ENCODE results near the gene ABCA2.

Gene ABCA2

DNA sequence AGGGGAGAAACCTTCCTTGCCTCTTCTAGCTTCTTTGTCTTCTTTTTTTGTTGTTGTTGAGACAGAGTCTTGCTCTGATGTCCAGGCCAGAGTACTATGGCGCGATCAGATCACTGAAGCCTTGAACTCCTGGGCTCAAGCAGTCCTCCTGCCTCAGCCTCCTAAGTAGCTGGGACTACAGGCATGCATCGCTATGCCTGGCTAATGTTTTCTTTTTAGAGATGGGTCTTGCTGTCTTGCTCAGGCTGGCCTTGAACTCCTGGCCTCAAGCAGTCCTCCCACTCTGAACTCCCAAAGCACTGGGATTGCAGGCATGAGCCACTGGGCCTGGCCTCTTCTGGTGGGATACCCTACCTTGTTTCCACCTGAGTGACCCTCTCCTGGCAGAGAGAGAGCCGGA, 39.2 kb downstream of the ABCA2 start:
- H3K9ac ChIP-seq (ENCODE audit: low read length), result no peak overlapping the region

DNA sequence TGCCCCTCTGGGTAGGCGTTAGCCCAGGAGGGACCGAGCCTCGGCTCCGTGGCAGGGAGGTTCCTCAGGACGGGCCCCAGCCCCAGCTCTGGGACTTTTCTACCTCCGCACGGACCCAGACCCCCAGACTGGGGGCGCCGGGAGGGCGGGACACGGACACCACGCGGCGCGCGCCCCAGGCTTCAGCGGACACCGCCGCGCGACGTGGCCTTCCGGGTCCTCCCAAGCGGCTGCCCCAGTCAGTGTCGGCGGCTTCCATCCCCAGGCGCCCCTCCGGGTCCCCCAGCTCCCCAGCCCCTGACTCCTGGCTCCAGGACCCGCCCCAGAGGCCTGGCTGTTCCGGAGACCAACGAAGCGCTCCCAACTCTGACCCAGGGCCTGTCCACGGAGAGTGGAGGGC, 42.2 kb downstream of the ABCA2 start:
- H2AFZ ChIP-seq (ENCODE audit: low read length), result no peak overlapping the region
- TF ChIP-seq EZH2 (IDR thresholded peaks at IDR 0.05; ENCODE audit: borderline replicate concordance, low read length), result no peak
- no peak overlapping the region for H3K9ac ChIP-seq (ENCODE audit: low read length)
- no peaks in the 10 kb centered on the region for H3K9me2 ChIP-seq (ENCODE audit: low read depth, low read length)
- H3K4me3 ChIP-seq (ENCODE audit: low read depth, low read length, poor library complexity, severe bottlenecking), result no peak overlapping the region
- no peaks in the 10 kb centered on the region for H3F3A ChIP-seq (ENCODE audit: insufficient read depth, low read length)
- no peaks in the 10 kb centered on the region for H3K4me1 ChIP-seq (ENCODE audit: insufficient read depth, low read length, severe bottlenecking)
- H3K36me3 ChIP-seq (ENCODE audit: insufficient read depth, low read length), result no peaks in the 10 kb centered on the region
- H4K20me1 ChIP-seq (ENCODE audit: insufficient read depth, low read length), result no peaks in the 10 kb centered on the region
- no peak overlapping the region for H3K27ac ChIP-seq (ENCODE audit: low read depth, low read length, poor library complexity, severe bottlenecking)
- no peak overlapping the region for H3K4me2 ChIP-seq (ENCODE audit: low read length)
- H3K9me3 ChIP-seq (ENCODE audit: low read length), result no peaks in the 10 kb centered on the region
- H3K79me2 ChIP-seq (ENCODE audit: insufficient read depth, low read length), result no peaks in the 10 kb centered on the region
- H3K27me3 ChIP-seq (ENCODE audit: insufficient read depth, low read length), result peaks cover 19% of the 10 kb centered on the region

More for the DNA sequence above, 39.2 kb downstream of the ABCA2 start:
- Histone ChIP-seq H4K20me1 (ENCODE audit: insufficient read depth, low read length) (no peaks in the 10 kb centered on the region), H3K79me2 (ENCODE audit: insufficient read depth, low read length) (no peaks in the 10 kb centered on the region), H3F3A (ENCODE audit: insufficient read depth, low read length) (no peaks in the 10 kb centered on the region), H3K9me3 (ENCODE audit: low read length) (no peaks in the 10 kb centered on the region), H3K27ac (ENCODE audit: low read depth, low read length, poor library complexity, severe bottlenecking) (no peak overlapping the region), H3K9me2 (ENCODE audit: low read depth, low read length) (no peaks in the 10 kb centered on the region), H3K27me3 (ENCODE audit: insufficient read depth, low read length) (peaks cover 17% of the 10 kb centered on the region; the same call in 1 of the 2 replicates), H3K36me3 (ENCODE audit: insufficient read depth, low read length) (no peaks in the 10 kb centered on the region; the same call in 1 of the 2 replicates), H3K4me2 (ENCODE audit: low read length) (no peak overlapping the region), H2AFZ (ENCODE audit: low read length) (no peak overlapping the region), H3K4me3 (ENCODE audit: low read depth, low read length, poor library complexity, severe bottlenecking) (no peak overlapping the region), H3K4me1 (ENCODE audit: insufficient read depth, low read length, severe bottlenecking) (peaks cover 12% of the 10 kb centered on the region)
- TF ChIP-seq, protein P1, sequence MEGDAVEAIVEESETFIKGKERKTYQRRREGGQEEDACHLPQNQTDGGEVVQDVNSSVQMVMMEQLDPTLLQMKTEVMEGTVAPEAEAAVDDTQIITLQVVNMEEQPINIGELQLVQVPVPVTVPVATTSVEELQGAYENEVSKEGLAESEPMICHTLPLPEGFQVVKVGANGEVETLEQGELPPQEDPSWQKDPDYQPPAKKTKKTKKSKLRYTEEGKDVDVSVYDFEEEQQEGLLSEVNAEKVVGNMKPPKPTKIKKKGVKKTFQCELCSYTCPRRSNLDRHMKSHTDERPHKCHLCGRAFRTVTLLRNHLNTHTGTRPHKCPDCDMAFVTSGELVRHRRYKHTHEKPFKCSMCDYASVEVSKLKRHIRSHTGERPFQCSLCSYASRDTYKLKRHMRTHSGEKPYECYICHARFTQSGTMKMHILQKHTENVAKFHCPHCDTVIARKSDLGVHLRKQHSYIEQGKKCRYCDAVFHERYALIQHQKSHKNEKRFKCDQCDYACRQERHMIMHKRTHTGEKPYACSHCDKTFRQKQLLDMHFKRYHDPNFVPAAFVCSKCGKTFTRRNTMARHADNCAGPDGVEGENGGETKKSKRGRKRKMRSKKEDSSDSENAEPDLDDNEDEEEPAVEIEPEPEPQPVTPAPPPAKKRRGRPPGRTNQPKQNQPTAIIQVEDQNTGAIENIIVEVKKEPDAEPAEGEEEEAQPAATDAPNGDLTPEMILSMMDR (IDR thresholded peaks at IDR 0.05; ENCODE audit: low read length), result no peak
- no peak for TF ChIP-seq EZH2 (IDR thresholded peaks at IDR 0.05; ENCODE audit: borderline replicate concordance, low read length)

DNA sequence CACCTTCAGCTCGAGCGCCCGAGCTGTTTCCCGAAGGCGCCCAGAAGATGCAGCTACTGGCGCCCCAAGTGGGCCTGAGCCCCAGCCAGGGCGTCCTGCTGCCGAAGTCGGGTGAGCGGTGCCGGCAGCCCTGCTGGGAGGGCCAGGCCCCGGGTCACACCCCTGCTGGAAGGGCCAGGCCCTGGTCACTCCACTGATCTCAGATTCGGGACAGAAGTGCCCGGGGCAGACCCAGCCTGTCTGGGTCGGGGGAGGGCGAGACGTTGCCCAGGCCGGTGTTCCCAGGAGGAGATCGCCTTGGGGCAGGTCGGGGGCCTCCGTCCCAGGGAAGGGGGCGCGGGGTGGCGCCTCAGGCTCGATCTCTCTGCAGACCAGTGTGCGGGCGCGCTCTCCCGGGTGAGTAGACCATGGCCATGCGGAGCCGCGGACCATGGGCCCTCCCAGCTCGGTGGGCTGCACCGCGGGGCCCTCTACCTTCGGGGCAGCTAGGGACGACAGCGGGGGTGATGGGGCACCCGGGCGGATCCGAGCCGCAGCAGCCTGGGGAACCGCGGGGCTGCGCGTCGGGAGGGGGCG, 42.9 kb downstream of the ABCA2 start:
- Histone ChIP-seq H3K27ac (ENCODE audit: low read depth, low read length, poor library complexity, severe bottlenecking) (no peak overlapping the region), H3K4me2 (ENCODE audit: low read length) (no peak overlapping the region), H3K4me3 (ENCODE audit: low read depth, low read length, poor library complexity, severe bottlenecking) (no peak overlapping the region), H3K9me3 (ENCODE audit: low read length) (no peaks in the 10 kb centered on the region), H4K20me1 (ENCODE audit: insufficient read depth, low read length) (no peaks in the 10 kb centered on the region), H3F3A (ENCODE audit: insufficient read depth, low read length) (no peaks in the 10 kb centered on the region), H3K36me3 (ENCODE audit: insufficient read depth, low read length) (no peaks in the 10 kb centered on the region), H3K9me2 (ENCODE audit: low read depth, low read length) (no peaks in the 10 kb centered on the region), H3K9ac (ENCODE audit: low read length) (no peak overlapping the region), H3K4me1 (ENCODE audit: insufficient read depth, low read length, severe bottlenecking) (no peaks in the 10 kb centered on the region), H3K27me3 (ENCODE audit: insufficient read depth, low read length) (peaks cover 21% of the 10 kb centered on the region), H2AFZ (ENCODE audit: low read length) (no peak overlapping the region), H3K79me2 (ENCODE audit: insufficient read depth, low read length) (no peaks in the 10 kb centered on the region)
- TF ChIP-seq, protein P1 (IDR thresholded peaks at IDR 0.05; ENCODE audit: low read length), result no peak
- no peak for TF ChIP-seq EZH2 (IDR thresholded peaks at IDR 0.05; ENCODE audit: borderline replicate concordance, low read length)

DNA sequence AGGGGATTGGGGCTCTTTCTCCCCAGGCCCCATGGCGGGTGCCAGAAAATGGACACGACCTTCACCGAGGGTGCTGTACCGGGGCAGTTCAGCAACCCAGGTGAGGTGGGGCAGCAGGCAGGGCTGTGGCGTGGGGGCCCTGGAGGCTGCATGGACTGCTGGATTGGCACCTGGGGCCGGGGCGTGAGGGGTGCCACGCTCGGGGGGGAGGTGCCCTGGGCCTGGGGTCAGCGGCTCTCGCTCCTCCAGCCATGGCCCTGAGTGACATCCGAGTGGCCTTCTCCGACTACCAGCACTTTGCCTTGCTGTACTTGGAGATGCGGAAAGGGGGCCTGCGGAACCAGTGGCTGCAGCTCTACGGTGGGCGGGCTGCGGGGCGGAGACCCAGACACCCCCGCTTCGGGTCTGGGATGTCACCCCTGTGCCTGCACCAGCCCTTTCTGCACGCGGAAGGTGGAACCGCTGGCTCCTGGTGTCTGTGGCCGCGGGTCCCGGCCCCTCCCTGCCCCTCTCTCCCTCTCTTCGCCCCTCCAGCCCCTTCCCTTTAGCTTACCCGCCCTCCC, 43.5 kb downstream of the ABCA2 start:
- H3K4me3 ChIP-seq (ENCODE audit: low read depth, low read length, poor library complexity, severe bottlenecking), result no peak overlapping the region
- no peaks in the 10 kb centered on the region for H3K9me3 ChIP-seq (ENCODE audit: low read length)
- H3K9me2 ChIP-seq (ENCODE audit: low read depth, low read length), result no peaks in the 10 kb centered on the region
- H3K27ac ChIP-seq (ENCODE audit: low read depth, low read length, poor library complexity, severe bottlenecking), result no peak overlapping the region
- H3K79me2 ChIP-seq (ENCODE audit: insufficient read depth, low read length), result no peaks in the 10 kb centered on the region
- no peaks in the 10 kb centered on the region for H3F3A ChIP-seq (ENCODE audit: insufficient read depth, low read length)
- no peaks in the 10 kb centered on the region for H3K36me3 ChIP-seq (ENCODE audit: insufficient read depth, low read length)
- H3K27me3 ChIP-seq (ENCODE audit: insufficient read depth, low read length), result peaks cover 21% of the 10 kb centered on the region
- no peak overlapping the region for H2AFZ ChIP-seq (ENCODE audit: low read length)
- H4K20me1 ChIP-seq (ENCODE audit: insufficient read depth, low read length), result no peaks in the 10 kb centered on the region
- TF ChIP-seq, protein P1 (IDR thresholded peaks at IDR 0.05; ENCODE audit: low read length), result no peak
- no peak for TF ChIP-seq EZH2 (IDR thresholded peaks at IDR 0.05; ENCODE audit: borderline replicate concordance, low read length)
- H3K4me1 ChIP-seq (ENCODE audit: insufficient read depth, low read length, severe bottlenecking), result no peaks in the 10 kb centered on the region
- no peak overlapping the region for H3K9ac ChIP-seq (ENCODE audit: low read length)
- H3K4me2 ChIP-seq (ENCODE audit: low read length), result no peak overlapping the region
